ENCODE results near the gene ARMC8.

DNA sequence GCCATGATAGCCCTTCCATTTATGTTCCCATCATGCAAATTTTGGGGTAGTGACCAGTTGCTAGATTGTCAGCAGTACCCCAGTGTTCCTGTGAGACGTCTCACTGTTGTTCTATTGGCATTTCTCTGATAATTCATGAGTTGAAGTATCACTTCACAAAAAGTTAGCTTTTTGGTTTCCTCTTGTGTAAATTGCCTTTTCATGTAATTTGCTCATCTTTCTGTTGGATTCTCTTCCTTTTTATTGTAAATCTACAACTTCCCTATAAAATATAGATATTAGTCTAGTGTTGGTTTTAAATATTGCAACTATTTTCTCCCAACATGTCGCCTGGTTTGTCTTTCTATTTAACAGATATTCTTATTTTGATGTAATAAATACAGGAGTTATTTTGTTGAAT is 47.4 kb upstream of the ARMC8 start:
- TF ChIP-seq, protein P1, sequence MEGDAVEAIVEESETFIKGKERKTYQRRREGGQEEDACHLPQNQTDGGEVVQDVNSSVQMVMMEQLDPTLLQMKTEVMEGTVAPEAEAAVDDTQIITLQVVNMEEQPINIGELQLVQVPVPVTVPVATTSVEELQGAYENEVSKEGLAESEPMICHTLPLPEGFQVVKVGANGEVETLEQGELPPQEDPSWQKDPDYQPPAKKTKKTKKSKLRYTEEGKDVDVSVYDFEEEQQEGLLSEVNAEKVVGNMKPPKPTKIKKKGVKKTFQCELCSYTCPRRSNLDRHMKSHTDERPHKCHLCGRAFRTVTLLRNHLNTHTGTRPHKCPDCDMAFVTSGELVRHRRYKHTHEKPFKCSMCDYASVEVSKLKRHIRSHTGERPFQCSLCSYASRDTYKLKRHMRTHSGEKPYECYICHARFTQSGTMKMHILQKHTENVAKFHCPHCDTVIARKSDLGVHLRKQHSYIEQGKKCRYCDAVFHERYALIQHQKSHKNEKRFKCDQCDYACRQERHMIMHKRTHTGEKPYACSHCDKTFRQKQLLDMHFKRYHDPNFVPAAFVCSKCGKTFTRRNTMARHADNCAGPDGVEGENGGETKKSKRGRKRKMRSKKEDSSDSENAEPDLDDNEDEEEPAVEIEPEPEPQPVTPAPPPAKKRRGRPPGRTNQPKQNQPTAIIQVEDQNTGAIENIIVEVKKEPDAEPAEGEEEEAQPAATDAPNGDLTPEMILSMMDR (IDR thresholded peaks at IDR 0.05; ENCODE audit: insufficient read depth, low read depth, low read length) = no peak
- no peak for TF ChIP-seq EZH2 (IDR thresholded peaks at IDR 0.05; ENCODE audit: insufficient read depth, low read length)
